Osteocyte (in vitro differentiated cells): ENCODE data around the gene CYREN. TPM values are rescaled to one million over a fixed set of nuclear protein-coding genes. Genes with fewer than 3 reads are reported as not detected.

Source experiments
- DNase-seq: peaks from one replicate; pipeline ENCODE4 v3.0.0; 2021; ENCODE audit warnings: mixed read lengths; ENCODE audit not compliant: unreplicated experiment; ENCODE audit errors: extremely low spot score
- H3K27ac Mint-ChIP-seq: one replicate; pipeline ENCODE4 v1.8.0; 2021; ENCODE audit warnings: mild to moderate bottlenecking, mixed read lengths; ENCODE audit not compliant: unreplicated experiment
- H3K27me3 Mint-ChIP-seq: one replicate; pipeline ENCODE4 v1.8.0; 2021; ENCODE audit warnings: mixed read lengths; ENCODE audit not compliant: unreplicated experiment
- H3K36me3 Mint-ChIP-seq: one replicate; pipeline ENCODE4 v1.8.0; 2021; ENCODE audit warnings: mixed read lengths; ENCODE audit not compliant: unreplicated experiment
- H3K4me1 Mint-ChIP-seq: one replicate; pipeline ENCODE4 v1.8.0; 2021; ENCODE audit warnings: mixed read lengths; ENCODE audit not compliant: unreplicated experiment
- H3K4me3 Mint-ChIP-seq: one replicate; pipeline ENCODE4 v1.8.0; 2021; ENCODE audit warnings: mild to moderate bottlenecking, moderate library complexity, mixed read lengths; ENCODE audit not compliant: unreplicated experiment
- H3K9me3 Mint-ChIP-seq: one replicate; pipeline ENCODE4 v1.8.0; 2021; ENCODE audit warnings: mixed read lengths; ENCODE audit not compliant: unreplicated experiment
- CTCF ChIP-seq: fragments of 200-600 bp; sonication (generic); IDR thresholded peaks from 2 replicates; pipeline ENCODE4 v1.5.0; 2021; ENCODE audit warnings: antibody characterized with exemption, mild to moderate bottlenecking, moderate library complexity
- total RNA-seq: library from RNA; stranded (reverse); gene quantifications from 2 replicates; pipeline ENCODE4 v1.2.1, GENCODE V29; 2021

The CYREN gene
- total RNA-seq, 1 donor from 2014 or later = 38.6 TPM

GRCh38 chr7:135208102-135208793 lies 37.7 kb upstream of the CYREN start:
- Mint-ChIP-seq H3K27ac (no peak overlapping the region), H3K36me3 (peaks cover 19% of the 10 kb centered on the region), H3K4me1 (peaks cover 7% of the 10 kb centered on the region), H3K27me3 (no peaks in the 10 kb centered on the region), H3K4me3 (no peak overlapping the region), H3K9me3 (no peaks in the 10 kb centered on the region)
- TF ChIP-seq CTCF = no peak
- no peak for DNase-seq

- Mint-ChIP-seq H3K4me3 (no peak overlapping the region), H3K27me3 (no peaks in the 10 kb centered on the region), H3K36me3 (peaks cover 19% of the 10 kb centered on the region), H3K4me1 (peaks cover 7% of the 10 kb centered on the region), H3K9me3 (no peaks in the 10 kb centered on the region), H3K27ac (no peak overlapping the region)
- no peak for TF ChIP-seq CTCF
- no peak for DNase-seq
These were observed 37.0 kb upstream of the CYREN start for GRCh38 chr7:135207406-135208101.

GRCh38 chr7:135206941-135207391 lies 36.5 kb upstream of the CYREN start:
- TF ChIP-seq CTCF = no peak
- Mint-ChIP-seq H3K9me3 (no peaks in the 10 kb centered on the region), H3K4me1 (peaks cover 7% of the 10 kb centered on the region), H3K27ac (no peak overlapping the region), H3K4me3 (no peak overlapping the region), H3K27me3 (no peaks in the 10 kb centered on the region), H3K36me3 (peaks cover 23% of the 10 kb centered on the region)
- DNase-seq = no peak

- no peak for DNase-seq
- Mint-ChIP-seq H3K4me1 (peaks cover 4% of the 10 kb centered on the region), H3K36me3 (peaks cover 27% of the 10 kb centered on the region), H3K9me3 (no peaks in the 10 kb centered on the region), H3K27me3 (no peaks in the 10 kb centered on the region), H3K27ac (no peak overlapping the region), H3K4me3 (no peak overlapping the region)
- TF ChIP-seq CTCF = no peak
These were observed 35.3 kb upstream of the CYREN start for GRCh38 chr7:135205850-135206249.

GRCh38 chr7:135204876-135205275 lies 34.4 kb upstream of the CYREN start:
- no peak overlapping the region for H3K27ac Mint-ChIP-seq
- H3K36me3 Mint-ChIP-seq = peaks cover 27% of the 10 kb centered on the region
- DNase-seq = no peak
- no peaks in the 10 kb centered on the region for H3K27me3 Mint-ChIP-seq
- H3K9me3 Mint-ChIP-seq = no peaks in the 10 kb centered on the region
- peaks cover 2% of the 10 kb centered on the region for H3K4me1 Mint-ChIP-seq
- no peak overlapping the region for H3K4me3 Mint-ChIP-seq
- TF ChIP-seq CTCF = no peak
